ENCODE data around the gene PTPRD. TPM values are rescaled to one million over a fixed set of nuclear protein-coding genes. Genes with fewer than 3 reads are reported as not detected.

The PTPRD gene
- total RNA-seq, 1 donor from 2014 or later: 30.8 TPM

DNA sequence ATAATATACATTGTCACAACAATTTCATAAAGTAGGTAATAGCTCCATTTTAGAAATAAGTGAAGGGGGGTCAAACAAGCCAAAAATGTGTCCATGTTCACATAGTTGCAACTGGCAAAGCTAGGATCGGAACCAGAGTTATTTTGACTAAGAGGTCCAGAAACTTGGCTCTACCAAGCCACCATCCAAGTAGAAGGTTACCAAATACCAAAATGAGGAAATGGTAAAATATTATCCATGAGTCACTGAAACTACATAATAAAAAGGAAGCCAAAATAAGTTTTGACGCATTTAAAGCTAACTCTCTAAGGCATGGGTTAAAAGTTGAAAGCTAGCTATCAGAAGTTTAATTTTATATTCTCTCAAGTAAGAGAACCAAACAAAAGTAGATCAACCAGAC is 1926.3 kb downstream of the PTPRD start:
- no peak overlapping the region for H3K4me3 ChIP-seq
- TF ChIP-seq CTCF (IDR thresholded peaks at IDR 0.05): no peak
- no peaks in the 10 kb centered on the region for H3K27me3 ChIP-seq
- H3K9me3 ChIP-seq: no peaks in the 10 kb centered on the region
- no peaks in the 10 kb centered on the region for H3K4me1 ChIP-seq
- DNase-seq (no peak), ATAC-seq (no peak)
- intact Hi-C loops (cut with DNase I): no loop called here
- H3K27ac ChIP-seq: no peak overlapping the region
- H3K36me3 ChIP-seq: no peaks in the 10 kb centered on the region

DNA sequence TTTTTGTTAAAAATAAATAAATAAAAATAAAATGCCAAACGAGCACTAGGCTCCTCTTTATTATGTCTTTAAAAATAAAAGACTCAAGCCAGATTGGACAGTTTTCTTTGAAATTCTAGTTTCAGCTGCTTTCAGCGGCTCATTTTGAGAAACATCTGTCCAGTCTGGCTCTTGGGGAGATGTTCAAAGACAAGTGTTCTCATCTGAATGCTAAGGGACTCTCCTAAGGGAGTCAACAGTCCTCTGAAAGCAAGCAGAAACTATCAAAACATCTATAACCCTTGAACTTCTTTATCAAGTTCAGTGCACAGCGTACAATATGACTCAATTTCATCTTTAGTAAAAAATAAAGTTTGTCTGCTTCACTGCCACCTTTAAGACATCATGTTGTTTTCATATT is 1927.0 kb downstream of the PTPRD start:
- H3K4me3 ChIP-seq: no peak overlapping the region
- DNase-seq: no peak
- no peaks in the 10 kb centered on the region for H3K9me3 ChIP-seq
- TF ChIP-seq CTCF (IDR thresholded peaks at IDR 0.05): no peak
- no peak for ATAC-seq
- H3K4me1 ChIP-seq: no peaks in the 10 kb centered on the region
- H3K27me3 ChIP-seq: no peaks in the 10 kb centered on the region
- H3K27ac ChIP-seq: no peak overlapping the region
- intact Hi-C loops (cut with DNase I): no loop called here
- H3K36me3 ChIP-seq: no peaks in the 10 kb centered on the region

DNA sequence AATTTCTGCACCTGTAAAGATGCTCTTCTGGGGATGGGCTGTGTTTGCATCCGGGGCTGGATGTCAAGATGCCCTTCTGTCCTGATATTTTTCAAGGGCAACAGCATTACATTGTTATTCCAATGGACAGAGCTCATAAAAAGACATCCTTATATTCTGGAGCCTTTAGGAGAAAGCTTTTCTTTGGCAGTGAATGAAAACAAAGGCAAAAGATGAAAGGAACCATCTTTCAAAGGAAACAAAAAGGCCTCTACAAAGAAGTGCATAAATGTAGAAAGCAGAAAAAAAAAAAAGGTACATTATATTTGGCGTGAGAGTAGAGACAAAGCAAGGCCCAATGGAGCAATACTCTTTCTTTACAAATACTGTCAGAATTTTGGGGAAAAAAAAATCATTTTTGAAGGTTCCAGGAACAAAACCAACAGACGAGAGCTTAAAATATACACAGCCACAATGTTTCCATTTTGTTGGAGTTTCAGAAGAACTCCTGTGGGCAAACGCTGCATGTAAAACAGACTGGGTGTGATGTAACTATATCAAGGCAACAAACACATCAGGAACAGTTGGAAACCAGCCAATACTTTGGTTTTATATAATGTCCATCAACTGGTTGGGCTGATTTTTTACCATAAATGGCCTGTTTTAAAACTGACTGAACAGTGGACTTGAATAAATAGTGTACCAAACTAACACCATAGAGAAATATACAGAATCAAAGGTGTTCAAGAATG is 1927.7 kb downstream of the PTPRD start:
- Histone ChIP-seq H3K4me1 (no peaks in the 10 kb centered on the region), H3K9me3 (no peaks in the 10 kb centered on the region), H3K27ac (no peak overlapping the region), H3K36me3 (no peaks in the 10 kb centered on the region), H3K4me3 (no peak overlapping the region), H3K27me3 (no peaks in the 10 kb centered on the region)
- TF ChIP-seq CTCF (IDR thresholded peaks at IDR 0.05): no peak
- intact Hi-C loops (cut with DNase I): no loop called here
- DNase-seq: no peak
- ATAC-seq: no peak

DNA sequence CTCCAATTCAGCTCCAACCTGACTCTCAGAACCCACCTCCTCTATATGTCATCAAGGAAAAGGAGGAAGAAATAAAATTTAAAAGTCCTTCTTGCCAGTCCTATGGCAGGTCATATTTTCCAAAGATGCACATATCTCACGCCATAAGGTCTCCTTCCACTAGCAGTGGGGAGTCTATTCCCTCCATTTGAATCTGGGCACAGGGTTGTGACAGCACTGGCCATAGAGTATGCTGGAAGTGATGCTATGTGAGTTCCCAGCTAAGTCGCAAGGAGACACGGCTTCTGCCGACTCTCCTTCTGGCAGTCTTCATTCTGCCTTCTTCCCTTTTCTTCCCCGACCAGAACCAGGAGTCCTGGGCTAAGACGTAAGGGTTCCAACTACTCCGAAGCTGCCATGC is 1929.3 kb downstream of the PTPRD start:
- TF ChIP-seq CTCF (IDR thresholded peaks at IDR 0.05): no peak
- intact Hi-C loops (cut with DNase I): no loop called here
- Histone ChIP-seq H3K27me3 (no peaks in the 10 kb centered on the region), H3K4me1 (no peaks in the 10 kb centered on the region), H3K9me3 (no peaks in the 10 kb centered on the region), H3K36me3 (no peaks in the 10 kb centered on the region), H3K27ac (no peak overlapping the region), H3K4me3 (no peak overlapping the region)
- no peak for DNase-seq
- no peak for ATAC-seq

DNA sequence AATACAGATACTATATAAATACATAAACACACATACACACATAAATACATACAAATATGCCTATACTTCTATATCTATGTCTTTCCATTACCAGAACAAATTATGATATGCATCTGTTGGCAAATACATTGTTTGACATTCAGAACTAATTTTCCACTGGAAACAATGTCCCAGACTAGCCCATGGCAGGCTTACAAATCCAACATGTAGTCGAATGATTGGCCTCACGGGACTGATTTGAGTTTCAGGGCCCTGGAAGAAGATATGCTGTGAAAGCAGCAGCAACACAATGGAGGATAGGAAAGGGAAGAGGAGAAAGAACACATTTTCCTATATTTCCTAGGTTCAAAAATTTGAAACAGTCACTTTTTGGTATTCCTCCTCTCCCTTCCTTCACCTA is 1932.1 kb downstream of the PTPRD start:
- Histone ChIP-seq H3K27ac (no peak overlapping the region), H3K36me3 (no peaks in the 10 kb centered on the region), H3K9me3 (no peaks in the 10 kb centered on the region), H3K4me1 (no peaks in the 10 kb centered on the region), H3K27me3 (no peaks in the 10 kb centered on the region), H3K4me3 (no peak overlapping the region)
- DNase-seq (no peak), ATAC-seq (no peak)
- intact Hi-C loops (cut with DNase I): no loop called here
- TF ChIP-seq CTCF (IDR thresholded peaks at IDR 0.05): no peak

GRCh38 chr9:8680157-8680556 is 1932.6 kb downstream of the PTPRD start:
- H3K36me3 ChIP-seq: no peaks in the 10 kb centered on the region
- H3K4me3 ChIP-seq: no peak overlapping the region
- H3K27ac ChIP-seq: no peak overlapping the region
- no peaks in the 10 kb centered on the region for H3K4me1 ChIP-seq
- no peak for ATAC-seq
- intact Hi-C loops (cut with DNase I): no loop called here
- no peak for DNase-seq
- no peaks in the 10 kb centered on the region for H3K27me3 ChIP-seq
- H3K9me3 ChIP-seq: no peaks in the 10 kb centered on the region
- no peak for TF ChIP-seq CTCF (IDR thresholded peaks at IDR 0.05)
